SU-DHL-6 (cell line): Measurements from ENCODE around the gene RIMS4.

Experiments used
- H2AFZ ChIP-seq: fragments of 200-600 bp; sonication (generic); 2 replicates; pipeline ENCODE4 v1.6.1; 2014; ENCODE audit warnings: low read depth, mild to moderate bottlenecking, moderate library complexity, mixed read lengths, antibody characterized with exemption, low read length; ENCODE audit not compliant: severe bottlenecking
- H3F3A ChIP-seq: fragments of 200-600 bp; shearing (Covaris generic); 2 replicates; pipeline ENCODE4 v1.6.0; 2016; ENCODE audit warnings: antibody characterized with exemption, mild to moderate bottlenecking; ENCODE audit not compliant: insufficient read depth
- H3K27ac ChIP-seq: fragments of 200-600 bp; sonication (generic); 2 replicates; pipeline ENCODE4 v1.5.1; 2016; ENCODE audit warnings: low read depth, mild to moderate bottlenecking, low read length, moderate library complexity, mixed read lengths
- H3K27me3 ChIP-seq: fragments of 200-600 bp; sonication (generic), shearing (Covaris generic); 2 replicates; pipeline ENCODE4 v1.6.0; 2014; ENCODE audit warnings: mild to moderate bottlenecking, low read length
- H3K36me3 ChIP-seq: fragments of 200-600 bp; sonication (generic); 2 replicates; pipeline ENCODE4 v1.6.1; 2014; ENCODE audit warnings: mild to moderate bottlenecking, low read length, mixed read lengths
- H3K4me2 ChIP-seq: fragments of 300-600, 200-600 bp; shearing (Covaris generic), sonication (generic); 2 replicates; pipeline ENCODE4 v1.6.0; 2014; ENCODE audit warnings: low read length, low read depth, mild to moderate bottlenecking; ENCODE audit not compliant: poor library complexity, severe bottlenecking
- H3K4me3 ChIP-seq: fragments of 200-600 bp; sonication (generic); 2 replicates; pipeline ENCODE4 v1.5.1; 2014; ENCODE audit warnings: antibody characterized with exemption, low read length, mild to moderate bottlenecking, mixed read lengths; ENCODE audit not compliant: insufficient read depth, poor library complexity, severe bottlenecking
- H3K79me2 ChIP-seq: fragments of 200-600 bp; sonication (generic); 2 replicates; pipeline ENCODE4 v1.6.1; 2014; ENCODE audit warnings: mild to moderate bottlenecking, low read length, moderate library complexity; ENCODE audit not compliant: insufficient read depth
- H3K9ac ChIP-seq: fragments of 200-600 bp; sonication (generic); 2 replicates; pipeline ENCODE4 v1.7.0; 2014; ENCODE audit warnings: mild to moderate bottlenecking, low read length
- H3K9me2 ChIP-seq: fragments of 200-600 bp; sonication (generic); replicated peaks from 2 replicates; pipeline ENCODE4 v1.6.1; 2014; ENCODE audit warnings: low read length; ENCODE audit not compliant: insufficient read depth
- H3K9me3 ChIP-seq: fragments of 200-600 bp; sonication (generic); 2 replicates; pipeline ENCODE4 v1.6.1; 2014; ENCODE audit warnings: low read length, mixed read lengths; ENCODE audit not compliant: insufficient read depth
- H4K20me1 ChIP-seq: fragments of 200-600 bp; sonication (generic); 2 replicates; pipeline ENCODE4 v1.6.1; 2014; ENCODE audit warnings: low read depth, mild to moderate bottlenecking, antibody characterized with exemption, low read length, moderate library complexity, mixed read lengths
- EZH2phosphoT487 ChIP-seq: fragments of 200-600 bp; sonication (generic), shearing (Covaris generic); conservative IDR thresholded peaks from 2 replicates; pipeline ENCODE4 v1.6.1; 2018; ENCODE audit warnings: mild to moderate bottlenecking, antibody characterized with exemption, low read length, moderate library complexity, mixed read lengths
- TF ChIP-seq, protein P1 (sequence below): fragments of 200-600 bp; sonication (generic); IDR thresholded peaks from one replicate; pipeline ENCODE4 v1.5.1; 2017; ENCODE audit warnings: antibody characterized with exemption, mild to moderate bottlenecking, low read length, moderate library complexity; ENCODE audit not compliant: insufficient read depth, poor library complexity, severe bottlenecking

RIMS4 gene

DNA sequence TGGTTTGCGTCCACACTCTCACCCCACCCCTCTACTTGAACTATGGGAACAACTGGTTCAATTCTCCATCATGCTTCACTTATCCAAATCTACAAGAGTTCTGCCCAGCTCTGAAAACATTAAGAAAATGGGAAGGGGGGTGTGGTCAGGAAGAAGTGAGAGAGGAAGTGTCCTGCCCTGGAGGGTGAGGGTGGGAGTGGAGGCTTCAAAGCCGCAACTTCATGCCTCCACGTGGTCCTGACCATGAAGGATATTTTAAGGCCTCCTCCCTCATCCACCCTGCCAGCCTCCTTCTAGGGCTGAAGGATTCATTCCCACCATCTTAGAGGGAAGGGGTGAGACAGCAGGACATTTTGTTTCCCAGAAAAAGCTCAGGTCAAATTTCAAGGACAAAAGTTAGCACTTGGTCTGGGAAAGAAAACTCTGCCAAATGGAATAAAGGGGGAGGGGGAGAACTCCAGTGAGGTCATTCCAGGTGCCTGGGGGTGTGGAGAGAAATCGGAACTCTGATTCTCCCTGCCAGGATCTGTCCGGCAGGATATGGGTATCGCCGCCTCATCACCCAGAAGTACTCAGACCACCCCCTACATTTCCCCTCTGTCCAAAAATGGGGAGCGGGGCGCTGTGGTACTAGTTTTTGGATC lies 4.9 kb downstream of the RIMS4 start:
- no peaks in the 10 kb centered on the region for H3K9me3 ChIP-seq
- H3K4me2 ChIP-seq = no peak overlapping the region
- H3K79me2 ChIP-seq = no peaks in the 10 kb centered on the region
- H3K4me3 ChIP-seq = no peak overlapping the region
- no peaks in the 10 kb centered on the region for H3K27me3 ChIP-seq
- TF ChIP-seq, protein P1, sequence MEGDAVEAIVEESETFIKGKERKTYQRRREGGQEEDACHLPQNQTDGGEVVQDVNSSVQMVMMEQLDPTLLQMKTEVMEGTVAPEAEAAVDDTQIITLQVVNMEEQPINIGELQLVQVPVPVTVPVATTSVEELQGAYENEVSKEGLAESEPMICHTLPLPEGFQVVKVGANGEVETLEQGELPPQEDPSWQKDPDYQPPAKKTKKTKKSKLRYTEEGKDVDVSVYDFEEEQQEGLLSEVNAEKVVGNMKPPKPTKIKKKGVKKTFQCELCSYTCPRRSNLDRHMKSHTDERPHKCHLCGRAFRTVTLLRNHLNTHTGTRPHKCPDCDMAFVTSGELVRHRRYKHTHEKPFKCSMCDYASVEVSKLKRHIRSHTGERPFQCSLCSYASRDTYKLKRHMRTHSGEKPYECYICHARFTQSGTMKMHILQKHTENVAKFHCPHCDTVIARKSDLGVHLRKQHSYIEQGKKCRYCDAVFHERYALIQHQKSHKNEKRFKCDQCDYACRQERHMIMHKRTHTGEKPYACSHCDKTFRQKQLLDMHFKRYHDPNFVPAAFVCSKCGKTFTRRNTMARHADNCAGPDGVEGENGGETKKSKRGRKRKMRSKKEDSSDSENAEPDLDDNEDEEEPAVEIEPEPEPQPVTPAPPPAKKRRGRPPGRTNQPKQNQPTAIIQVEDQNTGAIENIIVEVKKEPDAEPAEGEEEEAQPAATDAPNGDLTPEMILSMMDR = no peak
- TF ChIP-seq EZH2phosphoT487 = no peak
- H2AFZ ChIP-seq = no peak overlapping the region
- H3K27ac ChIP-seq = no peak overlapping the region
- H3F3A ChIP-seq = no peaks in the 10 kb centered on the region
- H4K20me1 ChIP-seq = no peaks in the 10 kb centered on the region
- H3K9me2 ChIP-seq = no peaks in the 10 kb centered on the region
- H3K36me3 ChIP-seq = no peaks in the 10 kb centered on the region
- H3K9ac ChIP-seq = no peak overlapping the region

DNA sequence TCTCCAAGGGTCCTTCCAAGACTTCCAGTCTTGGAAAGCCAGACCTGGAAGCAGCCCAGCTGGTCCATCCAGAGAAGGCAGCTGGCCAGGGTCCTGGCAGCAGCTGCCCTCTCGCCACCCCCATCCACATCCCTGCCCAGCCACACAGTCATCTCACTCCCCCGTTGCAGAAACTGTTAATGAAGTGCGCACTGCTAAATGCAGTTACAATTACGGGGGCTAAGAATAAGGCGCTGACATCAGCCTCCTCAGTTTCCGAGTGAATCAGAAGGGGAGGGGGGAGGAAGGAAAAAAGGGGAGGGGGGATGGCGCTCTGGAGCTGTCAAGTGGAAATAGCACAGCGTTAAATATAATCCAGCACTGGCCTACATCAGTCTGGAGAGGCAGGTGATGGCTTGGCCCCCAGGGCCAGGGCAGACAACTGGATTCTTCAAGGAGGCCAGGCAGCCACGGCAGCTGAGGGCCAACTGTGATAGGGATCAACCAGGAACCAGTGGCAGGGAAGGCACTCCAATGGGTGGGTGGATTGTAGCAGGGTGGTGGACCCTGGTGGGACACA lies 6.9 kb downstream of the RIMS4 start:
- no peaks in the 10 kb centered on the region for H4K20me1 ChIP-seq
- no peak overlapping the region for H3K9ac ChIP-seq
- no peak overlapping the region for H3K4me2 ChIP-seq
- H3F3A ChIP-seq = no peaks in the 10 kb centered on the region
- H3K79me2 ChIP-seq = no peaks in the 10 kb centered on the region
- no peaks in the 10 kb centered on the region for H3K9me2 ChIP-seq
- no peak overlapping the region for H3K4me3 ChIP-seq
- H3K27me3 ChIP-seq = no peaks in the 10 kb centered on the region
- TF ChIP-seq, protein P1 = no peak
- TF ChIP-seq EZH2phosphoT487 = no peak
- no peak overlapping the region for H2AFZ ChIP-seq
- no peaks in the 10 kb centered on the region for H3K36me3 ChIP-seq
- H3K9me3 ChIP-seq = no peaks in the 10 kb centered on the region
- H3K27ac ChIP-seq = no peak overlapping the region

DNA sequence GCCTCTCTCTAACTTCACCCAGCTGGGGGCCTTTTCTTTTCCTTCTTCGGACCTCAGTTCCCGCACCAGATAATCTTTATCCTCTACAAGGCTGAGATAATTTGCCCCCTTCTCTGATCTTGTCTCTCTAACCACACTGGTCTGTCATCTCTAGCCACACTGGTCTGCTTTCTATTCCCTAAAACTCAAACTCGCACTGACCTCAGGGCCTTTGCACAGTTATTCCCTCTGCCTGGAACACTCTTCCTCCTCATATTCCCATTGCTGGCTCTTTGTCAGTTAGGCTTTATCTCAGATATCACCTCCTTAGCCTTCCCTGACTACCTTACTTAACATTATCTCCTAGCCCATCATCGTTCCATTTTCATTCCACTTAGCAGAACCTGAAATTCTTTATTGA lies 7.6 kb downstream of the RIMS4 start:
- no peak overlapping the region for H2AFZ ChIP-seq
- no peaks in the 10 kb centered on the region for H3K9me2 ChIP-seq
- no peaks in the 10 kb centered on the region for H3K27me3 ChIP-seq
- no peak overlapping the region for H3K27ac ChIP-seq
- H4K20me1 ChIP-seq = no peaks in the 10 kb centered on the region
- no peak overlapping the region for H3K4me2 ChIP-seq
- no peaks in the 10 kb centered on the region for H3F3A ChIP-seq
- TF ChIP-seq EZH2phosphoT487 = no peak
- TF ChIP-seq, protein P1 = no peak
- no peaks in the 10 kb centered on the region for H3K79me2 ChIP-seq
- no peak overlapping the region for H3K4me3 ChIP-seq
- no peaks in the 10 kb centered on the region for H3K36me3 ChIP-seq
- H3K9ac ChIP-seq = no peak overlapping the region
- no peaks in the 10 kb centered on the region for H3K9me3 ChIP-seq
